ENCODE results near the gene ST8SIA1.

DNA sequence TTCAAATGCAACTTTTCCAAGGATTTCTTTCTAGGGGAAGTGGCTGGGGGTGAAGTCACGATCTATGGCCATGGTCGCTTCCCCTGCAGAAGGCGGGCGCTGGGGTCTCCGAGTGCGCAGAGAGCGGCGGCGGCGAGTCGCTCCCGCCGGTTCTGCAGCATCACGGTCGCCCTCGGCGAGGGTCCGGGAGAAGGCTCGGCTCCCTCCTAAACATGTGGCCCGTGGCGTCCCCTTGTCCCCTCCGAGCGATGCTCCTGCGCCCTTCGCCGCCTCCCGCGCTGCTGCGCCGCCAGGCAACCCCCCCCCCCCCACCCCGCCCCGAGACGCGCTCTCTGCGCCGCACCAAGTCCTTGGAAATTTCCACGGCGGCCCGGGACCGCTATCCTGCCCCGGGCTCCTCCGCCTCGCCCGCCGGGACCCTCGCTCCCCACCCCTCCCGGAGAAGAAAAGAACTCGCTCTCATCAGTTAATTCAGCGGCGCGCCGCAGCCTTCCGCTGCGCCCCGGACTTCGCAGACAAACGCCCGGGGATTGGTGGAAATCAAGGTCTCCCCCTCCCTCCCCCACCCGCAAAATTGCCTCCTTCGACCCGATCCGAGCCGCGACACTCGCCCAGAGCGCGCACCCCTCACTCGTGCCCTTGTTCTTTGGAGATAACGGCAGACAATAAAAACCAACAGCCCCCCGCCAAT is at the start of gene ST8SIA1:
- TF ChIP-seq, protein P1, sequence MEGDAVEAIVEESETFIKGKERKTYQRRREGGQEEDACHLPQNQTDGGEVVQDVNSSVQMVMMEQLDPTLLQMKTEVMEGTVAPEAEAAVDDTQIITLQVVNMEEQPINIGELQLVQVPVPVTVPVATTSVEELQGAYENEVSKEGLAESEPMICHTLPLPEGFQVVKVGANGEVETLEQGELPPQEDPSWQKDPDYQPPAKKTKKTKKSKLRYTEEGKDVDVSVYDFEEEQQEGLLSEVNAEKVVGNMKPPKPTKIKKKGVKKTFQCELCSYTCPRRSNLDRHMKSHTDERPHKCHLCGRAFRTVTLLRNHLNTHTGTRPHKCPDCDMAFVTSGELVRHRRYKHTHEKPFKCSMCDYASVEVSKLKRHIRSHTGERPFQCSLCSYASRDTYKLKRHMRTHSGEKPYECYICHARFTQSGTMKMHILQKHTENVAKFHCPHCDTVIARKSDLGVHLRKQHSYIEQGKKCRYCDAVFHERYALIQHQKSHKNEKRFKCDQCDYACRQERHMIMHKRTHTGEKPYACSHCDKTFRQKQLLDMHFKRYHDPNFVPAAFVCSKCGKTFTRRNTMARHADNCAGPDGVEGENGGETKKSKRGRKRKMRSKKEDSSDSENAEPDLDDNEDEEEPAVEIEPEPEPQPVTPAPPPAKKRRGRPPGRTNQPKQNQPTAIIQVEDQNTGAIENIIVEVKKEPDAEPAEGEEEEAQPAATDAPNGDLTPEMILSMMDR (IDR thresholded peaks at IDR 0.05): no peak
- no peak for TF ChIP-seq POLR2A (IDR thresholded peaks at IDR 0.05)

Measured in lower leg skin (tissue), 3 donors.